ENCODE measurements around the gene CASP7.

- TF ChIP-seq CTCF (IDR thresholded peaks at IDR 0.05; ENCODE audit: low read depth, low read length) (no peak), POLR2A (IDR thresholded peaks at IDR 0.05; ENCODE audit: extremely low read depth, insufficient read length) (no peak)
Measured at GRCh38 chr10:113718969-113719822, 39.5 kb downstream of the CASP7 start.

Data from NB4 (cell line).